Panc1 (cell line): ENCODE results near the gene SPOCK1. TPM values are rescaled to one million over a fixed set of nuclear protein-coding genes. Genes with fewer than 3 reads are reported as not detected.
"Not testable (repeated sequence)": the region's sequence is repeated elsewhere in the genome, so short reads cannot be mapped to it uniquely, and the experiment has no call there.

Experiments
- ATAC-seq: fragments of 200-7000 bp; cut with Tn5 transposase; 2 replicates; pipeline ENCODE4 v1.9.1; 2020; ENCODE audit warnings: mild to moderate bottlenecking, moderate library complexity
- BruUV-seq: library from RNA; stranded (reverse); fragments of 400-500 nt; replicated peaks from 2 replicates; lab custom pipeline; 2021; lab: Mats Ljungman, UMichigan
- CTCF ChIA-PET: fragments of 300-600 bp; sonication (Branson Sonifier 250); formaldehyde crosslinking; loops from one replicate; lab custom pipeline; 2022; ENCODE audit warnings: antibody characterized with exemption; lab: Charles Lee
- POLR2A ChIA-PET: fragments of 300-600 bp; sonication (Branson Sonifier 250); formaldehyde crosslinking; loops from one replicate; lab custom pipeline; 2022; ENCODE audit warnings: antibody characterized with exemption; lab: Charles Lee
- DNase-seq: peaks from one replicate; pipeline ENCODE4 v3.0.0-alpha.2; 2010; ENCODE audit warnings: low read depth, low spot score
- H3K27ac ChIP-seq: 2 replicates; pipeline ENCODE4 v1.5.1; 2011; ENCODE audit warnings: mild to moderate bottlenecking, low read length, inconsistent platforms
- H3K27me3 ChIP-seq: fragments of 200-500 bp; sonication (Bioruptor generic); 2 replicates; pipeline ENCODE4 v1.6.0; 2014; ENCODE audit warnings: low read length, inconsistent platforms; ENCODE audit not compliant: control insufficient read depth, insufficient read depth
- H3K36me3 ChIP-seq: fragments of 200-500 bp; sonication (Bioruptor generic); 2 replicates; pipeline ENCODE4 v1.5.1; 2014; ENCODE audit warnings: inconsistent platforms, mild to moderate bottlenecking, low read length, moderate library complexity; ENCODE audit not compliant: control insufficient read depth, insufficient read depth
- H3K4me1 ChIP-seq: 2 replicates; pipeline ENCODE4 v1.5.1; 2011; ENCODE audit warnings: inconsistent platforms, mild to moderate bottlenecking, low read length, moderate library complexity; ENCODE audit not compliant: control insufficient read depth, insufficient read depth
- H3K4me3 ChIP-seq, 2 experiments: 2 replicates each; pipeline ENCODE4 v1.5.1; 2011 to 2012; ENCODE audit warnings: low read depth in 2 of 2, low read length in 2 of 2, mild to moderate bottlenecking in 2 of 2, inconsistent platforms in 1 of 2, moderate library complexity in 1 of 2
- H3K9me3 ChIP-seq: fragments of 200-500 bp; sonication (Bioruptor generic); 2 replicates; pipeline ENCODE4 v1.5.1; 2014; ENCODE audit warnings: low read depth, mild to moderate bottlenecking, inconsistent platforms, low read length, moderate library complexity; ENCODE audit not compliant: control insufficient read depth, insufficient read depth
- POLR2AphosphoS5 ChIP-seq: IDR thresholded peaks from 2 replicates; pipeline ENCODE4 v1.6.1; 2012; ENCODE audit warnings: mild to moderate bottlenecking, low read depth, low read length, moderate library complexity
- SIN3A ChIP-seq: IDR thresholded peaks from 2 replicates; pipeline ENCODE4 v1.6.1; 2012; ENCODE audit warnings: low read depth, mild to moderate bottlenecking, low read length, moderate library complexity, borderline replicate concordance; ENCODE audit not compliant: insufficient read depth
- TCF7L2 ChIP-seq: IDR thresholded peaks from 2 replicates; pipeline ENCODE4 v1.6.1; 2011; ENCODE audit warnings: mild to moderate bottlenecking, low read depth, low read length, inconsistent platforms
- in situ Hi-C: cut with HindIII; loops from 2 replicates; pipeline ENCODE4 v1.10.0; 2016; ENCODE audit warnings: low sequenced_read_pairs, low pct_unique_long_range_greater_than_20kb
- intact Hi-C: fragments of 100-400 bp; cut with micrococcal nuclease; formaldehyde crosslinking; loops from one replicate; pipeline ENCODE4 v1.10.0; 2022; ENCODE audit not compliant: unreplicated experiment
- total RNA-seq: library from RNA; stranded (reverse); gene quantifications from one replicate; pipeline ENCODE4 v1.2.1, GENCODE V29; 2021; ENCODE audit not compliant: unreplicated experiment
- TF ChIP-seq, protein P1 (sequence below): fragments of 450-650 bp; IDR thresholded peaks from 2 replicates; pipeline ENCODE4 v1.5.1; 2017; ENCODE audit warnings: mild to moderate bottlenecking
- TF ChIP-seq, protein P2 (sequence below), 2 experiments: IDR thresholded peaks; 2 replicates each; pipeline ENCODE4 v1.6.1; 2011 to 2012; ENCODE audit warnings: low read depth in 2 of 2, control low read depth in 1 of 2, low read length in 1 of 2, mild to moderate bottlenecking in 1 of 2, moderate library complexity in 1 of 2; ENCODE audit not compliant: insufficient read depth in 1 of 2

Gene SPOCK1
- total RNA-seq, 1 experiment from 2014 or later: 15.6 TPM

DNA sequence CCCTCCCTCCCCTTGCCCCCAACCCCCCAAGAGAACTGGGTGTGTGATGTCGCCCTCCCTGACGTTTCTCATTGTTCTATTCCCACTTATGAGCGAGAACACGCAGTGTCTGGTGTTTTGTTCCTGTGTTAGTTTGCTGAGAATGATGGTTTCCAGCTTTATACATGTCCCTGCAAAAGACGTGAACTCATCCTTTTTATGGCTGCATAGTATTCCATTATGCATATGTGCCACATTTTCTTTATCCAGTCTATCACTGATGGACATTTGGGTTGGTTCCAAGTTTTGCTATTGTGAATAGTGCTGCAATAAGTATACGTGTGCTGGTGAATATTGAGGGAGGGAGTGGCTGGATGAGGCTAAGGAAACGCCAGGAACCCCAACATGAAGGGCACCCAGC, 108.1 kb downstream of the SPOCK1 start:
- H3K27ac ChIP-seq, DNase-seq, CTCF ChIA-PET, in situ Hi-C loops, H3K4me1 ChIP-seq, H3K9me3 ChIP-seq, POLR2A ChIA-PET, intact Hi-C loops, H3K4me3 ChIP-seq, H3K36me3 ChIP-seq, BruUV-seq, ATAC-seq, H3K27me3 ChIP-seq: not testable (repeated sequence)

DNA sequence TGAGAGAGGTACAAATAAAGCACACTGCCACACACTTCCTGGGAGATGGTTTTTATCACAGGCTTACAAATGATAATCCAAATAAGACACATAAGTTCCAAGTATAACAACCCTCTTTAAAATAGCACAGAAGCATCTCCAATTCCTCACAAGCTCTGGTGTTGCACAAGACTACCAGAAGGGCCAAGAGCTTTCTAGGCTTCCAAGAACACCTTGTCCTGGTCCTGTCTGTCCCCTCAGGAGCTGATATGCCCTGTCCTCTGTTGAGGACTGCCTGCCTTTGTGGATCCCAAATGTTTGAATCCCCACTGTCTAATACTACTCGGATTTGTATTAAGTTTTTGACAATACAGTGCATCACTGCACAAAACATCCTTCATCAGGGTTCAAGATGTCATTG, 110.1 kb downstream of the SPOCK1 start:
- no peak for ATAC-seq
- Histone ChIP-seq H3K4me1 (no peaks in the 10 kb centered on the region), H3K9me3 (no peaks in the 10 kb centered on the region), H3K36me3 (no peaks in the 10 kb centered on the region), H3K27me3 (no peaks in the 10 kb centered on the region; the same call in 1 of the 2 replicates), H3K27ac (no peak overlapping the region), H3K4me3 (no peak overlapping the region)
- DNase-seq: no peak
- no TSS peak for BruUV-seq
- ChIA-PET CTCF (no interaction called here), POLR2A (no interaction called here)
- TF ChIP-seq, protein P1, sequence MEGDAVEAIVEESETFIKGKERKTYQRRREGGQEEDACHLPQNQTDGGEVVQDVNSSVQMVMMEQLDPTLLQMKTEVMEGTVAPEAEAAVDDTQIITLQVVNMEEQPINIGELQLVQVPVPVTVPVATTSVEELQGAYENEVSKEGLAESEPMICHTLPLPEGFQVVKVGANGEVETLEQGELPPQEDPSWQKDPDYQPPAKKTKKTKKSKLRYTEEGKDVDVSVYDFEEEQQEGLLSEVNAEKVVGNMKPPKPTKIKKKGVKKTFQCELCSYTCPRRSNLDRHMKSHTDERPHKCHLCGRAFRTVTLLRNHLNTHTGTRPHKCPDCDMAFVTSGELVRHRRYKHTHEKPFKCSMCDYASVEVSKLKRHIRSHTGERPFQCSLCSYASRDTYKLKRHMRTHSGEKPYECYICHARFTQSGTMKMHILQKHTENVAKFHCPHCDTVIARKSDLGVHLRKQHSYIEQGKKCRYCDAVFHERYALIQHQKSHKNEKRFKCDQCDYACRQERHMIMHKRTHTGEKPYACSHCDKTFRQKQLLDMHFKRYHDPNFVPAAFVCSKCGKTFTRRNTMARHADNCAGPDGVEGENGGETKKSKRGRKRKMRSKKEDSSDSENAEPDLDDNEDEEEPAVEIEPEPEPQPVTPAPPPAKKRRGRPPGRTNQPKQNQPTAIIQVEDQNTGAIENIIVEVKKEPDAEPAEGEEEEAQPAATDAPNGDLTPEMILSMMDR: no peak
- TF ChIP-seq, protein P2, sequence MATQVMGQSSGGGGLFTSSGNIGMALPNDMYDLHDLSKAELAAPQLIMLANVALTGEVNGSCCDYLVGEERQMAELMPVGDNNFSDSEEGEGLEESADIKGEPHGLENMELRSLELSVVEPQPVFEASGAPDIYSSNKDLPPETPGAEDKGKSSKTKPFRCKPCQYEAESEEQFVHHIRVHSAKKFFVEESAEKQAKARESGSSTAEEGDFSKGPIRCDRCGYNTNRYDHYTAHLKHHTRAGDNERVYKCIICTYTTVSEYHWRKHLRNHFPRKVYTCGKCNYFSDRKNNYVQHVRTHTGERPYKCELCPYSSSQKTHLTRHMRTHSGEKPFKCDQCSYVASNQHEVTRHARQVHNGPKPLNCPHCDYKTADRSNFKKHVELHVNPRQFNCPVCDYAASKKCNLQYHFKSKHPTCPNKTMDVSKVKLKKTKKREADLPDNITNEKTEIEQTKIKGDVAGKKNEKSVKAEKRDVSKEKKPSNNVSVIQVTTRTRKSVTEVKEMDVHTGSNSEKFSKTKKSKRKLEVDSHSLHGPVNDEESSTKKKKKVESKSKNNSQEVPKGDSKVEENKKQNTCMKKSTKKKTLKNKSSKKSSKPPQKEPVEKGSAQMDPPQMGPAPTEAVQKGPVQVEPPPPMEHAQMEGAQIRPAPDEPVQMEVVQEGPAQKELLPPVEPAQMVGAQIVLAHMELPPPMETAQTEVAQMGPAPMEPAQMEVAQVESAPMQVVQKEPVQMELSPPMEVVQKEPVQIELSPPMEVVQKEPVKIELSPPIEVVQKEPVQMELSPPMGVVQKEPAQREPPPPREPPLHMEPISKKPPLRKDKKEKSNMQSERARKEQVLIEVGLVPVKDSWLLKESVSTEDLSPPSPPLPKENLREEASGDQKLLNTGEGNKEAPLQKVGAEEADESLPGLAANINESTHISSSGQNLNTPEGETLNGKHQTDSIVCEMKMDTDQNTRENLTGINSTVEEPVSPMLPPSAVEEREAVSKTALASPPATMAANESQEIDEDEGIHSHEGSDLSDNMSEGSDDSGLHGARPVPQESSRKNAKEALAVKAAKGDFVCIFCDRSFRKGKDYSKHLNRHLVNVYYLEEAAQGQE (IDR thresholded peaks at IDR 0.05; ENCODE audit: insufficient read depth in 1 of 2, low read depth in 2 of 2, low read length in 1 of 2): no peak
- TF ChIP-seq TCF7L2 (no peak), POLR2AphosphoS5 (no peak), SIN3A (no peak)
- in situ Hi-C loops: no loop called here
- intact Hi-C loops: no loop called here

DNA sequence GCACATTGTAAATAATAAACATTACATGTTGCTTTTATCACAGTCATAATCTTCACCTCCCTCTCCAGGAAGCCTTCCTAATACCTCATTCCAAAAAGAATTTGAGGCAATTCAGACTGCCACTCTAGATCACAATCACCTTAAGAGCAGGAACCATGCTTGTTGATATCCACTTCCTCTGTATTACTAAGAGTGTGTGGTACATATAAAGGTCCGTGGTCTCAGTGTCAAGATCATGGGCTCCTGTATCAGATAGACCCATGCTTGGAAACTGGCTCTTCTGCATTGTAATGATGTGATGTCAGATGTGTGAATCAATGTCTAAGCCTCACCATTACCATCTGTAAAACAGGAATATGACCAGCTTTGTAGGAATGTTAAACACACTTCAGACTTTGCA, 114.1 kb downstream of the SPOCK1 start:
- no peak overlapping the region for H3K4me3 ChIP-seq
- no peak overlapping the region for H3K27ac ChIP-seq
- ATAC-seq (no peak), DNase-seq (no peak)
- in situ Hi-C loops (no loop called here), intact Hi-C loops (no loop called here)
- BruUV-seq: no TSS peak
- H3K27me3 ChIP-seq: no peaks in the 10 kb centered on the region
- no peaks in the 10 kb centered on the region for H3K9me3 ChIP-seq
- H3K36me3 ChIP-seq: no peaks in the 10 kb centered on the region
- TF ChIP-seq SIN3A (no peak), POLR2AphosphoS5 (no peak)
- TF ChIP-seq, protein P1: no peak
- TF ChIP-seq, protein P2 (IDR thresholded peaks at IDR 0.05; ENCODE audit: insufficient read depth in 1 of 2, low read depth in 2 of 2, low read length in 1 of 2): no peak
- POLR2A ChIA-PET: no interaction called here
- H3K4me1 ChIP-seq: no peaks in the 10 kb centered on the region
- CTCF ChIA-PET: no interaction called here
